GM18868 (cell line): Measurements from ENCODE around the gene CHD1.
A peak's percentile ranks its signal among the peaks of the same experiment; 100 is the strongest.

Experiments used
- ATAC-seq: cut with Tn5 transposase; IDR thresholded peaks from one replicate; pipeline ENCODE4 v1.9.1; 2021; ENCODE audit warnings: mild to moderate bottlenecking, moderate library complexity; ENCODE audit not compliant: unreplicated experiment

The CHD1 gene

DNA sequence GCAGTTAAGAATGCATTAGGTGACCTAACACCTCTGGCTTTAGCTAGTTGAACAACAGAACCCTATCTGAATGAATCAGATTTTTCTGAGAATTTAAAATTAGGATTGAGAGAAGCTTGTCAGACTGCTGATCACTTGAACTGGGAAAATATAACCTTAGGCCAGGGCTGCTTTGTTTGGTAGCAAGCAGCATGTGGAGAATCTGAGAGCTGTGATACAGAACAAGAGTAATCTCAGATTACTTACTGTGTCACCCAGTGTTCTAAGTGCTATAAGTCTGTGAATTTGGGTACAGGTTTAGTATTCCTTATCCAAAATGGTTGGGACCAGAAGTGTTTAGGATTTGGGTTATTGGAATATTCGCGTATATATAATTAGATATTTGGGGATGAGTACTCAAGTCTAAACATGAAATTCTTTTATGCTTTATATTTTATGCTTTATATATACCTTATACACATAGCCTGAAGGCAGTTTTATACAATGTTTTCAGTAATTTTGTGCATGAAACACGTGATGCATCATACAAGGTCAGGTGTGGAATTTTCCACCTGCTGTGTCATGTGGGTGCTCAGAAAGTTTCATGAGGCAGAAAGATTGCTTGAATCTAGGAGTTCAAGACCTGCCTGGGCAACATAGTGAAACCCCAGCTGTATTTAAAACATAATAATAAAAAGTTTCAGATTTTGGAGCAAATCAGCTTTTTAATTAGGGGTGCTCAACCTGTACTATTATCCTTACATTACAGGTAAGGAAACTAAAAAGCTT is 8.3 kb upstream of the CHD1 start:
- ATAC-seq = no peak

- no peak for ATAC-seq
Measured at GRCh38 chr5:98935206-98935605, 6.4 kb upstream of the CHD1 start.

DNA sequence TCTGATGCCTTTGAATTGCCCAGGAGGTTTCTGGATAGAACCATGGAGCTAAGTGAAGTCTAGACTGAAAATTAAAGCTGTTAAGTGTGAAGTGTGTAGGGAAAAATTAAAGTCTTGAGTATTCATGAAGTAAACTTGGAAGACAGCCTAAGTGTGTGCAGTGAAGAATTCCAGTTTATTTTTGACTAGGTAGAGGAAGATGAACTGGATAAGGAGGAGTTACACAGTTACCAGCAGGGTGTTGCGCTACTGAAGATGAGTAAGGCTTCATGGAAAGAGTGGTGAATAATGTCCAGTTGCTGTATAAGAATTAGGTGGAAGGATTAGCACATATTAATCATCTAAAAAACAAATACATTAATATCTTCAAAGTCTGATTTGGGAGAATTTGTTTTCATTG is 5.7 kb upstream of the CHD1 start:
- no peak for ATAC-seq

DNA sequence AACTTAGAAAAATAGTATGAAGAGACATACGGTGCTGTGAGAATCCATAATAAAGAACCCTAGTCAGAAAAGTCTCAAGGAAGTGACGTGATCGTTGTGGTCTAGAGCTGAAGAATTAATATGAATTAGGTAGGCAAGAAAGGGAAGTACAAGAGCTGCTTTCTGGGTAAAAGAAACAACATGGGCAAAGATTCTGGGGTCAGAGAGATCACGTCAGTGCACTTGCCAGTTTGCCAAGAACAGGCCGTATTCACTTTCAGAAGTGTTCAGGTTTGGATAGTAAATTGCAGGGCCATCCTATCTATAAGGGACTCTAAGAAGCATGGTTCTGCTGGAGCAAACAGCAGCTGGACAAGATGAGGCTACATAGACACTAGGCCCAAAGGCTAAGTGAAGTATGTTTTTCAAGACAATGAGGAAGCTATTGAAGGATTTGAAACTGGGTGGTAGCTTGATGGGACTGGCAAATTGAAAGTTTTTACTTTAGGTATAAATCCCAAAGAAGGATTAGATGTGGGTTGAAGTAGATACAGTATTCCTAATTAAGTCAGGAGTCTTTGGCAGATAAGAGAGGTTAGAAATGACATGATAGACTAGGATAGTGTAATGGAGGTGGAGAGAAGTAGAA is 4.8 kb upstream of the CHD1 start:
- ATAC-seq = peak; percentile 22

DNA sequence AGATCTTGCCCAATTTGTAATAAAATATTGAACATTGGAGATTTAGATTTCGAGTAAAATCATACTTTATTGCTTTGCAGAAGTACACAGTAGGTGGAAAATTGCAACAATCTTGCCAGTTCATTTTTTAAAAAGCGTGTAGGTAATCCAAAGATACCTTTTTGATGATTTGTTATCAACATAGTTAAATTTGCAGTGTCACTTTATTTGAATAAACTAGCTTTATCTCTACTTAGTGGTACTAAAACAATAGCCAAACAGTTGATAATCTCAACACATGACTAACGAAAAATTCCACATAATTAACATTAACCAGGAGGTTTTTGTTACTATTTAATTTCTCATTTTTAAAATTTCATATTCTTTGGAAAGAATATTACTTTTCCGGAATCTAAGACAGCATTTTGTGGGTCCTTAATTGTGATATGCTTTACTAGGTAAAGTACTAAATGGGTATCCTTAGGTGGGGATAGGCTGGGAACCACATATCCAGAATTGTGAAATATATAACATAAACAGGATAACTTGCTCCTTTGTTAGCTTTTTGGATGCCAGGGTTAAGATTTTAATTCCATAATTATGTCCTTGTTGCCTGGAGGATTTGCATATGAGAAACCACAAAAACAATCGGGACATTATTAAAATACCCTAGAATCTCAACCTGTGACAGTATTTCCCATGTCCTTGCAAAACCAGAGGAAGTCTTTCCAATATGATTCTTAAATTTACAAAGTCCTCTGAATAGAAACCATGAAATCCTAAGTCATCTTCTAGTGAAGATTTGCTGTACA is 2.4 kb upstream of the CHD1 start:
- ATAC-seq = no peak

GRCh38 chr5:98929710-98930298 is 997 bp upstream of the CHD1 start:
- no peak for ATAC-seq

GRCh38 chr5:98927989-98928872 is 576 bp downstream of the CHD1 start:
- ATAC-seq = peak; percentile 29

- ATAC-seq = peak; percentile 15
Measured at GRCh38 chr5:98927242-98927988, 1.4 kb downstream of the CHD1 start.

- ATAC-seq = no peak
Measured at GRCh38 chr5:98923966-98924365, 4.8 kb downstream of the CHD1 start.

DNA sequence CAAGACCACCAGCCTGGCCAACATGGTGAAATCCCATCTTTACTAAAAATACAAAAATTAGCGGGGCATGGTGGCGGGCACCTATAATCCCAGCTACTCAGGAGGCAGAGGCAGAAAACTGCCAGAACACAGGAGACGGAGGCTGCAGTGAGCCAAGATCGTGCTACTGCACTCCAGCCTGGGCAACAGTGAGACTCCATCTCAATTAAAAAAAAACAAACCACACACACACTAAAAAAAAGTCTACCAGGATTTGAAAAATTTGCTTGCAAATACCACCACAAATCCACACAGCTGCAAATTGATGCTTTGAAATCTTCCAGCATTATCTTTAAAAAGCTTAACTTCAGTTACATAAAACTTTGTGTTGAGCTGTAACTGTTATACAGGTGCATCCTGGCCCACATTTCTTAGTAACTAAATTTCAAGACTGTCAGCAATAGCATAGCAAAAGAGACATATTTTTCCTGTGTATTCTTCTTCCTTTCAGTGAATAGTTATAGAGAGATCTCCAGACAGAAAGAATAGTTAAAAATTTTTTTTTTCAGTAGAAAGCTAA is 6.8 kb downstream of the CHD1 start:
- no peak for ATAC-seq

GRCh38 chr5:98917433-98917832 is 11.4 kb downstream of the CHD1 start:
- peak; percentile 51 for ATAC-seq

DNA sequence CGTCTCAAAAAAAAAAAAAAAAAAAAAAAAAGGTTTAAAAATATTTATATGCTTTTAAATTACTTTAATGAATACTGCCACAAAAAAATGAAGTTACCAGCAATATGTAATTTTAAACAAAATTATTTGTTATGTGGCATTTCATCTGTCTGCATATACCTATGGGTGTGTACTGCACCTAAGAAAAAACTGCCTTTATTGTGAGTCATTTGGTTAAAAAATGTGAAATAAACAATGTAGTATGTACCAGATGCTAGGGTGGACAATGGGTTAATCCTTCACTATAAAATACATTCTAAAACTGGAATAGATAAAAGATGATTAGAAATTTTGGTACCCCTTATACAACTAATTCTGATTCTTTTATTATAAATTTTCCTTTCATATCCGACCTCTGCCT is 12.3 kb downstream of the CHD1 start:
- ATAC-seq = no peak

DNA sequence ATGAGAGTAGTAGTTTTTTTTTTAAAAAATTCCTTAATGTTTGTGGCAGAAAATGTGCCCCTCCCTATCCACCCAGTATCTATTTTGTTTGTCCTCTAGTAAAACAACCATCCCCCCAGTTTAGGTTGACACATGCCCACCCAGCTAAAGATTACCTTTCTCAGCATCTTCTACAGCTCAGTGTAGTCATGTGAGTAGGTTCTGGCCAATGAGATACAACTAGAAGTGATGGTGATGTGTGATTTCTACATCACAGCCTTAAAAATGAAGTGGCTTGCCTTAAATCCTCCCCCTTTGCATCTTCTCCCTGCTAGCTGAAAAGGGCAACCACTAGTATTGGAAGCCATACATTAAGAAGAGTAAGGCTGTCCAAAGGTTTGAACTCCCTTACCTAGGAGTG is 14.9 kb downstream of the CHD1 start:
- ATAC-seq = no peak

DNA sequence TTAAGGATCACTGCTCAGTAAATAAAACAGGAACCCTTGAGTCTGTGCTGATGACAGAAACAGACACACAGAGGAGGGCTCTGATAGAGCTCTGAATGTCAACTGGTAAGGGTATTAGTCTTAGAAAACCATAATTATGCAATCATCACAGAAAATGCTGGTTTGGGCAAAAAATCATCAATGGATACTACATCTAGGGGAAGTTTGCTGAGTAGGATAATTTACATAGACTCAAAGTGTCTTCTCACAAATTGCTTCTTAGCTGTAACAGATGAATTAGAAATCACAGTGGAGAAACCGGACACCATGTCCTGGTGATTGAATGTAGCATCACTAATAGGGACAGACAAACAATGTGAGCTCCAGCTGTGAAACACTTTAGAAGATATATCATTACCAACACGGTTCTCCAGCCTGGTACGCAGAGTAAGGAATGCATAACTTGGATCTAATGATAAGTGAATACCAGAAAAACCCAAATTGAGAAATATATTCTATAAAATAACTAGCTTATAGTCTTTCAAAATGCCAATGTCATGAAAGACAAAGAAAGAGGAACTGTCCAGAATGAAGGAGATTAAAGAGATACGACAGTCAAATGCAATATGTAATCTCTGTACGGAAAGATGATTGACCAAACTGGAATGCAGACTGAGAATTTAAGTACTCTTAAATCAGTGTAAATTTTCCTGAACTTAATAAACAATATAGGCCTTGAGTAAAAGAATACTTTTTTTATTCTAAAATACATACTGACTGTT is 17.3 kb downstream of the CHD1 start:
- ATAC-seq = no peak

GRCh38 chr5:98909363-98909762 is 19.4 kb downstream of the CHD1 start:
- ATAC-seq = no peak

- no peak for ATAC-seq
Measured at GRCh38 chr5:98907951-98908350, 20.9 kb downstream of the CHD1 start.

DNA sequence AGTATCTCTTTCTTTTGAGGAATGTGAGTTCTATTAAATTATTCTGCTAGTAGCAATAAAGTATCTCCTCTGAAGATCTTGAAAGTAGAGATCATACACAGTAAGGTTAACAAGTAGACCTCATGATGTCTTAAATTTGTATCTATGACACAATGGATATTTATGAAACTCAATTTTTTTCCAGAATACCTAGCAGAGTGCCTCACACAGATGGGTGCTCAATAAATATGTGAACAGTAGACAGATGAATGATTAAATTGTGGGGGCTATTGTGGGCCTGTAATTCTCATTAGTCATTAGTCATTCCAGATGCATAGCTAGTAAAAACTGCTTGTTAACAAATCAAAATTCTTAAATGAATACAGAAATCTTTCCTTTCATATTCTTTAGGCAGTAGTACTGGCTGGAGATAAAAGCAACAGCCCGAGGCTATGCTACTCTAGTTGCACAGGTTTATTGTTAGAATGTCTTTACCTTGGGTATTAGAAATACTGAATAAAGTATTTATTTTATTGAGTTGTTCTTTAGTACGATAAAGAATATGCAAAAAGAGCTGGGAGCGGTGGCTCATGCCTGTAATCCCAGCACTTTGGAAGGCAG is 22.0 kb downstream of the CHD1 start:
- no peak for ATAC-seq
